ENCODE results near the gene CDK2. TPM values are rescaled to one million over a fixed set of nuclear protein-coding genes. Genes with fewer than 3 reads are reported as not detected.
A peak's percentile ranks its signal among the peaks of the same experiment; 100 is the strongest.

The CDK2 gene
- total and polyA plus RNA-seq, 5 donors, result 8.1 to 17.2 (median 12.7) TPM

GRCh38 chr12:56013482-56013881 lies 46.9 kb downstream of the CDK2 start:
- no peak for ATAC-seq
- intact Hi-C loops (cut with DNase I), result no loop called here
- 88% methylated on average over 5 of the region's 5 CpGs for WGBS
- no peak for DNase-seq
- Histone ChIP-seq H3K9me3 (ENCODE audit: control insufficient read depth, low read length) (no peaks in the 10 kb centered on the region), H3K27ac (ENCODE audit: low read length) (no peak overlapping the region), H3K4me1 (ENCODE audit: control insufficient read depth, insufficient read depth, low read length) (no peaks in the 10 kb centered on the region), H3K4me3 (ENCODE audit: low read length) (no peak overlapping the region), H3K27me3 (ENCODE audit: control insufficient read depth, insufficient read depth) (no peaks in the 10 kb centered on the region)

GRCh38 chr12:56014205-56014604 lies 47.6 kb downstream of the CDK2 start:
- DNase-seq, result no peak
- intact Hi-C loops (cut with DNase I), result no loop called here

GRCh38 chr12:56017181-56017580 lies 50.6 kb downstream of the CDK2 start:
- ATAC-seq (no peak), DNase-seq (no peak)
- no peak overlapping the region for H3K4me3 ChIP-seq (ENCODE audit: low read length)
- no peak overlapping the region for H3K27ac ChIP-seq (ENCODE audit: low read length)
- 91% methylated on average over 4 of the region's 4 CpGs for WGBS
- peaks cover 9% of the 10 kb centered on the region for H3K4me1 ChIP-seq (ENCODE audit: control insufficient read depth, insufficient read depth, low read length)
- no peaks in the 10 kb centered on the region for H3K9me3 ChIP-seq (ENCODE audit: control insufficient read depth, low read length)
- no peaks in the 10 kb centered on the region for H3K27me3 ChIP-seq (ENCODE audit: control insufficient read depth, insufficient read depth)
- intact Hi-C loops (cut with DNase I), result no loop called here

More at GRCh38 chr12:56014205-56014604, 47.6 kb downstream of the CDK2 start:
- Histone ChIP-seq H3K27me3 (ENCODE audit: control insufficient read depth, insufficient read depth) (no peaks in the 10 kb centered on the region), H3K27ac (ENCODE audit: low read length) (no peak overlapping the region), H3K4me1 (ENCODE audit: control insufficient read depth, insufficient read depth, low read length) (no peaks in the 10 kb centered on the region), H3K4me3 (ENCODE audit: low read length) (no peak overlapping the region), H3K9me3 (ENCODE audit: control insufficient read depth, low read length) (no peaks in the 10 kb centered on the region)
- 48% methylated on average over 2 of the region's 2 CpGs for WGBS
- no peak for ATAC-seq

DNA sequence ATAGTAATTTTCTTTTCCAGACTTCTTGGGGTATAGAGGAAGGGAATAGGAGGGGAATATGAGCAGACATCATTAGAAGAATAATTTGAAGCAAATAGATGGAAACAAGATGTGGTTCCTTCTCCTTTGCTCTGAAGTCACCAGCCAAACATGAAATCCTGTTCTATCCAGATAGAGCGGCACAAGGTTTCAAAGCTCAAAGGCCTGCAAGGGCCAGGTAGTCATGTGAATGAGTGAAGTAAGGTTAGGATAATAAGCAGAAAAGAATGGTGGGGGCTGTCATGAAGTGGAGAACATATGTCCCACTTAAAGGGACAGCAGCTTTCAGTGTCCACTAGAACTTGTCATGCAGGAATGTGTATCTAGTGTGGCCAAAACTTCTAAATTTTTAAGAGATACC lies 51.7 kb downstream of the CDK2 start:
- no peak overlapping the region for H3K27ac ChIP-seq (ENCODE audit: low read length)
- no peak for DNase-seq
- H3K9me3 ChIP-seq (ENCODE audit: control insufficient read depth, low read length), result no peaks in the 10 kb centered on the region
- ATAC-seq, result no peak
- intact Hi-C loops (cut with DNase I), result no loop called here
- WGBS, result 96% methylated on average over 1 of the region's 1 CpG
- no peaks in the 10 kb centered on the region for H3K27me3 ChIP-seq (ENCODE audit: control insufficient read depth, insufficient read depth)
- peaks cover 9% of the 10 kb centered on the region for H3K4me1 ChIP-seq (ENCODE audit: control insufficient read depth, insufficient read depth, low read length)
- H3K4me3 ChIP-seq (ENCODE audit: low read length), result no peak overlapping the region

- no peaks in the 10 kb centered on the region for H3K9me3 ChIP-seq (ENCODE audit: control insufficient read depth, low read length)
- no peak within 1 kb of the TSS for H3K4me3 ChIP-seq (ENCODE audit: low read length)
- no peaks in the 10 kb centered on the region for H3K27me3 ChIP-seq (ENCODE audit: control insufficient read depth, insufficient read depth)
- 11% methylated on average over 10 of the region's 10 CpGs for WGBS
- peaks cover 9% of the 10 kb centered on the region for H3K4me1 ChIP-seq (ENCODE audit: control insufficient read depth, insufficient read depth, low read length)
- peak; percentile 67 to 72 for ATAC-seq
- DNase-seq, result peak; percentile 50 to 85 (median 84)
- H3K27ac ChIP-seq (ENCODE audit: low read length), result peak within 1 kb of the TSS; percentile 82
- intact Hi-C loops (cut with DNase I), result no loop called here
These were observed 54.0 kb downstream of the CDK2 start, which contains the start of gene IKZF4 for GRCh38 chr12:56020423-56021184. TSS of gene IKZF4 (plus strand) at chr12:56021043. CDS start at chr12:56021494, 451 bp downstream.

- DNase-seq (no peak), ATAC-seq (no peak)
- Histone ChIP-seq H3K4me3 (ENCODE audit: low read length) (no peak overlapping the region), H3K4me1 (ENCODE audit: control insufficient read depth, insufficient read depth, low read length) (peaks cover 9% of the 10 kb centered on the region), H3K9me3 (ENCODE audit: control insufficient read depth, low read length) (no peaks in the 10 kb centered on the region), H3K27me3 (ENCODE audit: control insufficient read depth, insufficient read depth) (no peaks in the 10 kb centered on the region), H3K27ac (ENCODE audit: low read length) (no peak overlapping the region)
- intact Hi-C loops (cut with DNase I), result no loop called here
- 44% methylated on average over 2 of the region's 2 CpGs for WGBS
These were observed 55.4 kb downstream of the CDK2 start for GRCh38 chr12:56021889-56022497.

Other genes starting within 250 kb of the CDK2 start
- 10 to 100 TPM; 15.9 to 27.7 (median 23.3) TPM for gene RDH5, start 246.4 kb upstream of the CDK2 start, total RNA-seq
- gene RDH5, start 246.4 kb upstream of the CDK2 start, polyA plus RNA-seq, result 24.1 TPM
- gene CD63, start 237.8 kb upstream of the CDK2 start, total RNA-seq, result 1,000 to 10,000 TPM; 1,076 to 1,430 (median 1,264) TPM
- 1,376 TPM for gene CD63, start 237.8 kb upstream of the CDK2 start, polyA plus RNA-seq
- gene GDF11, start 223.7 kb upstream of the CDK2 start, total RNA-seq, result 10 to 100 TPM; 16.2 to 17.5 (median 16.7) TPM
- gene GDF11, start 223.7 kb upstream of the CDK2 start, polyA plus RNA-seq, result 11.5 TPM
- gene SARNP, start 149.1 kb upstream of the CDK2 start, total RNA-seq, result 10 to 100 TPM; 50.3 to 55.7 (median 52.7) TPM
- gene SARNP, start 149.1 kb upstream of the CDK2 start, polyA plus RNA-seq, result 113 TPM
- gene ORMDL2, start 148.8 kb upstream of the CDK2 start, total RNA-seq, result 10 to 100 TPM; 13.8 to 23.2 (median 17.6) TPM
- 23.8 TPM for gene ORMDL2, start 148.8 kb upstream of the CDK2 start, polyA plus RNA-seq
- 10 to 100 TPM; 19.0 to 24.1 (median 22.4) TPM for gene DNAJC14, start 137.2 kb upstream of the CDK2 start, total RNA-seq
- 15.5 TPM for gene DNAJC14, start 137.2 kb upstream of the CDK2 start, polyA plus RNA-seq
- 10 to 100 TPM in 1 of 4 donors, 1 to 10 TPM in 3; 3.1 to 21.2 (median 5.6) TPM for gene MMP19, start 123.9 kb upstream of the CDK2 start, total RNA-seq
- gene MMP19, start 123.9 kb upstream of the CDK2 start, polyA plus RNA-seq, result 6.9 TPM
- 10 to 100 TPM; 15.4 to 19.0 (median 16.9) TPM for gene PYM1, start 38.9 kb upstream of the CDK2 start, total RNA-seq
- 25.7 TPM for gene PYM1, start 38.9 kb upstream of the CDK2 start, polyA plus RNA-seq
- gene DGKA, start 35.7 kb upstream of the CDK2 start, total RNA-seq, result 10 to 100 TPM; 11.3 to 25.9 (median 20.3) TPM
- gene DGKA, start 35.7 kb upstream of the CDK2 start, polyA plus RNA-seq, result 20.3 TPM
- 1 to 10 TPM in 3 of 4 donors, under 1 TPM in 1; 0.86 to 2.2 (median 1.2) TPM for gene PMEL, start 788 bp upstream of the CDK2 start, total RNA-seq
- gene PMEL, start 788 bp upstream of the CDK2 start, polyA plus RNA-seq, result 0.45 TPM
- 100 to 1,000 TPM; 111 to 132 (median 119) TPM for gene RAB5B, start 7.2 kb downstream of the CDK2 start, total RNA-seq
- 86.4 TPM for gene RAB5B, start 7.2 kb downstream of the CDK2 start, polyA plus RNA-seq
- gene SUOX, start 30.4 kb downstream of the CDK2 start, total RNA-seq, result 10 to 100 TPM; 20.7 to 30.8 (median 29.3) TPM
- gene SUOX, start 30.4 kb downstream of the CDK2 start, polyA plus RNA-seq, result 29.2 TPM
- 1 to 10 TPM; 5.6 to 8.7 (median 6.5) TPM for gene IKZF4, start 54.2 kb downstream of the CDK2 start, total RNA-seq
- gene IKZF4, start 54.2 kb downstream of the CDK2 start, polyA plus RNA-seq, result 2.7 TPM
- 10 to 100 TPM; 30.0 to 55.1 (median 39.7) TPM for gene RPS26, start 75.1 kb downstream of the CDK2 start, total RNA-seq
- 739 TPM for gene RPS26, start 75.1 kb downstream of the CDK2 start, polyA plus RNA-seq
- gene ERBB3, start 113.3 kb downstream of the CDK2 start, total RNA-seq, result 1 to 10 TPM; 3.2 to 7.4 (median 6.1) TPM
- gene ERBB3, start 113.3 kb downstream of the CDK2 start, polyA plus RNA-seq, result 6.4 TPM
- 10 to 100 TPM; 65.5 to 77.6 (median 74.2) TPM for gene PA2G4, start 137.7 kb downstream of the CDK2 start, total RNA-seq
- gene PA2G4, start 137.7 kb downstream of the CDK2 start, polyA plus RNA-seq, result 73.3 TPM
- gene RPL41, start 149.8 kb downstream of the CDK2 start, total RNA-seq, result 1,000 to 10,000 TPM; 2,156 to 2,505 (median 2,353) TPM
- gene RPL41, start 149.8 kb downstream of the CDK2 start, polyA plus RNA-seq, result 2,026 TPM
- gene ZC3H10, start 151.4 kb downstream of the CDK2 start, total RNA-seq, result 1 to 10 TPM; 6.1 to 8.6 (median 6.7) TPM
- gene ZC3H10, start 151.4 kb downstream of the CDK2 start, polyA plus RNA-seq, result 2.7 TPM
- 10 to 100 TPM; 30.7 to 38.5 (median 33.6) TPM for gene ESYT1, start 161.4 kb downstream of the CDK2 start, total RNA-seq
- gene ESYT1, start 161.4 kb downstream of the CDK2 start, polyA plus RNA-seq, result 29.1 TPM
- 10 to 100 TPM; 48.4 to 74.6 (median 60.2) TPM for gene MYL6B, start 185.8 kb downstream of the CDK2 start, total RNA-seq
- 65.7 TPM for gene MYL6B, start 185.8 kb downstream of the CDK2 start, polyA plus RNA-seq
- gene MYL6, start 191.5 kb downstream of the CDK2 start, total RNA-seq, result 1,000 to 10,000 TPM in 1 of 4 donors, 100 to 1,000 TPM in 3; 592 to 1,178 (median 826) TPM
- 1,131 TPM for gene MYL6, start 191.5 kb downstream of the CDK2 start, polyA plus RNA-seq
- gene SMARCC2, start 222.7 kb downstream of the CDK2 start, total RNA-seq, result 10 to 100 TPM; 63.2 to 94.6 (median 72.2) TPM
- 28.6 TPM for gene SMARCC2, start 222.7 kb downstream of the CDK2 start, polyA plus RNA-seq

Measured in right cardiac atrium (tissue), 5 donors.